Renal cortex interstitium (tissue), 11 donors: ENCODE measurements around the gene TUBGCP5. TPM values are rescaled to one million over a fixed set of nuclear protein-coding genes. Genes with fewer than 3 reads are reported as not detected.
"Not testable (repeated sequence)": the region's sequence is repeated elsewhere in the genome, so short reads cannot be mapped to it uniquely, and the experiment has no call there.

ENCODE experiments used
- DNase-seq, 11 donors: peaks; one replicate each; pipeline ENCODE4 v3.0.0-alpha.2; 2013; ENCODE audit warnings: low read depth in 9 of 11, low spot score in 4 of 11; ENCODE audit errors: extremely low read depth in 1 of 11
- polyA plus RNA-seq, 3 donors: library from polyadenylated mRNA; unstranded; fragments of 120-200 nt; gene quantifications; one replicate each; pipeline ENCODE4 v1.2.1, GENCODE V29; 2013; ENCODE audit not compliant: insufficient read length in 3 of 3

Gene TUBGCP5
- polyA plus RNA-seq, 3 donors = 21.5 to 35.6 (median 30.2) TPM

DNA sequence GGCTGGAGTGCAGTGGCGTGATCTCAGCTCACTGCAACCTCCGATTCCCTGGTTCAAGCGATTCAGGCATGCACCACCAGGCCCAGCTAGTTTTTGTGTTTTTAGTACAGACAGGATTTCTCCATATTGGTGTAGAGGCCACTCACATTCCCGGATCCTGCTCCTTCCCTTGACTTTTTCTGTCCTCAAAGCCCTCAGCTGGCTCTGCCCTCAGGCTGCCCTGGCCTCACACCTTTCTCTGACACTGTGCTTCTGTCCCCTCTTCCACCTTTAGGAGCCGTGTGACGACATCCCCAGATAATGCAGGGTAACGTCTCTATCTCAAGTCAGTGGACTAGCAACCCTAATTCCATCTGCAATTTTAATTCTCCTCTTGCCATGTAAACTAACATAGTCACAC, 50.6 kb downstream of the TUBGCP5 start:
- no peak for DNase-seq

DNA sequence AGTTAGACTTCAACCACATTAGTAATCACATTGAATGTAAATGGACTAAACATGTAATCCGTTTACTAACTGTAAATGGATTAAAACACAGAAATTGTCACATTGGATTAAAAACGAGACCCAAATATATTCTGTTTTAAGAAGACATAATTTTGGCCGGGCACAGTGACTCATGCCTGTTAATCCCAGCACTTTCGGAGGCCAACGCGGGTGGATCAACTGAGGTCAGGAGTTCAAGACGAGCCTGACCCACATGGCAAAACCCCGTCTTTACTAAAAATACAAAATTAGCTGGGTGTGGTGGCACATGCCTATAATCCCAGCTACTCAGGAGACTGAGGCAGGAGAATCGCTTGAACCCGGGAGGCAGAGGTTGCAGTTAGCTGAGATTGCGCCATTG, 57.4 kb downstream of the TUBGCP5 start:
- DNase-seq = not testable (repeated sequence)

DNA sequence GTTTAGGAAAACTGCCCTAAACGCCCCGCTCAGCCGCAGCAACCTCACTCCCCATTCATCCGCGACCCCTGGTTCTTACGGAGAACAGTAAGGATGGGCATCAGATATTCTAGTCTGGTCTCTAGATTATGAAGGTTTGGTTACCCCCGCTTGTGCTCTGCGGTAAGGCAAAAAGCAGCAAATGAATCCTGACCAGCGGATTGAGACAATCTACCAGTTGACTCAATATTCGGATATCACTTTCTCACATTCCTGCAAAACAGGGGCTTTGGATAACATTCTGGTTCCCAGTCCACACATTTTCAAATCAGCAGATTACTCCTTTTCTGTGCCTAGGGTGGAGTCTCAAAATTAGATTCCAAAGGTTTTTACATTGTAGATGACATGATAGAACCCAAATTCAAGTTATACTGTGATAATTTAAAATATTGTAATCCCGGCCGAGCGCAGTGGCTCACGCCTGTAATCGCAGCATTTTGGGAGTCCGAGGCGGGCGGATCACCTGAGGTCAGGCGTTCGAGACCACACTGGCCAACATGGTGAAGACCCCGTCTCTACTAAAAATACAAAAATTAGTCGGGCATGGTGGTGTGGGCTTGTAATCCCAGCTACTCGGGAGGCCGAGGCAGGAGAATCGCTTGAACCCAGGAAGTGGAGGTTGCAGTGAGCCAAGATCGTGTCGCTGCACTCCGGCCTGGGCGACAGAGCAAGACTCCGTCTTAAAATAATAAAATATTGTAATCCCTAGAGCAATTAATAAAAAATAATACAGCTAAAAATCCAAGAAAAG, 58.1 kb downstream of the TUBGCP5 start:
- DNase-seq = no peak

DNA sequence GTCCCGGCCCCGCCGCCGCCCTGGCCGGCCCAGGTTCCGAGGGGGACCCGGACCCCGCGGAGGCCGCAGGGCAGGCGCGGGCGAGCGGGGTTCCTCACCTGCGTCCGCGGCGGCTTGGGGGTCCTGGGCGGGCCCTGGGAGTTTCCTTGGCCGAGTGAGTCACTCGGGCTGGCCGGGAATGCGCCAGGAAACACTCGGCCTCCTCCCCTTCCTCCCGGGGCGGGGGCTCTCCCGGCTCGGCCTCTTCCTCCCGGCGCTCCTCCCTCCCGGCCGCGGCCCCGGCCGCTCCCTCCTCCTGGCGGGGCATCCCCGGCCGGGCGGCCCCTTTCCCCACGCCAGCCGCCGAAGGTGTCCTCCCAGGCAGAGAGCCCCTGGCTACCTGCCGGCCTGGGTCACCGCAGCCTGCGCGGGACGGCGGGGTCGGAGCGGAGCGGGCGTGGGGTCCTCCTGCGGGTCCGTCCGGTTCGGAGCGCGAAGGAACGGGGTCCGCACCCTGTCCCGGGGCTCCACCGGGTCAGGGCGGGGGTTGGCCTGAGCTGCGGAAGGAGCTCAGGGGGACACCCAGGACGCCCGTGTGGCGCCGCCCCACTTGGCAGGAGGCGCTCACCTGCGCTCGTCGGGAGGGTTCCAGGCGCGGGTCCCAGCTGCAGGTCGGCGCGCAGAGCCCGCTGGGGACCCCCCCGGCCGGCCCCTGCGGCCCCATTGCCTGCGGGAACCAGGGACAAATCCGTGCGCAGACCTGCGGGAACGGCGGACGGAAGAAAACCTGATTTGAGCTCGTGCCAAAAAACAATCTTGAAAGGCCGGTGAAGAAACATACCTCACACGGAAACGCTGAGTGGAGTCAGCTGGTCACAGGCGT, 58.9 kb downstream of the TUBGCP5 start, which contains the start of gene CYFIP1:
CYFIP1 (minus strand) TSS at position 180 of the 862 bp plus-strand sequence. CDS start 33,083 bp downstream, outside the sequence.
- DNase-seq = peak; percentile 50 to 86 (median 77)

DNA sequence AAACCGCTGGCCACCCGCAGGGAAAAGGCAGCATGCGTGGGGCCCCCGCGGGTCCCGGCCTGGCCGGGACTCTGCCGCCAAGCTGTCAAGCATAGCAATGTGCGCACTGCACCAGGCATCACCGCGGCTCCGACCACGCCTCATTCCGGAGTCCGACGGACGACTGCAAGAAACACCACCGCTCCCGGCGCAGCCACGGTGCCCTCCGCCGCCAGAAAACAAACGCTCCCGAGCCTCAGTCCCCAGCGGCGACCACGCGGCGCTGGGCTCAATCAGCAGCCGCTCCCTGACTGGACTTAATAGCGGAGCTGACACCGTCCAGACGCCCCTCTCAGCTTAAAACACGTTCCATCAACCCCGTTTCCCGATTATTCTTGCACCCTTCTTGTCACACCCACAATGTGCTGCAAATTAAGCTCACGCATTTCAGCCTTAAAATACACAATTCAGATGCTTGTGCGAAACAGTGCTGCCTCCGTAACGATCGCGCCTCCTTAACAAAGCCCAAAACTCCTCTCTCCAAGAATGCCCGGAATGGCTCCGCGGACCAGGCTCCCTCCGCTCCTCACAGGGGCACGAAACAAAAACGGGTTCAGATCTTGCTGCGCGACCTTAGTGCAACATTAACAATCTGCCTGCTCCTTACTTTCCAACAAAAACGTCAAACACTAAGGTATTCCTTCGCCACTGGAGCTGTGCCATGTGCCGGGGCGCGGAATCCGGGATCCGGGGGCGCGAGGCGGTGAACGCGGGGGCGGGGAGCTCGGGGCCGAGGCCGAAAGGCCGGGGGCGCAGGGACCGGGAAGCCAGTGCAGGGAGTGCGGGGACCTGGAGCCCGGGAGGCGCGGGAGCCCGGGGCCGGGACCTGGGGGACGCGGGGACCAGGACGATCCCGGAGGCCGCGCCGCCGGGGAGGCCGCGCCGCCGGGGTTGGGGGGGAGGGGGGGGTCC, 59.9 kb downstream of the TUBGCP5 start:
- peak in 6 of 11 donors; percentile 22 to 47 (median 40) for DNase-seq

DNA sequence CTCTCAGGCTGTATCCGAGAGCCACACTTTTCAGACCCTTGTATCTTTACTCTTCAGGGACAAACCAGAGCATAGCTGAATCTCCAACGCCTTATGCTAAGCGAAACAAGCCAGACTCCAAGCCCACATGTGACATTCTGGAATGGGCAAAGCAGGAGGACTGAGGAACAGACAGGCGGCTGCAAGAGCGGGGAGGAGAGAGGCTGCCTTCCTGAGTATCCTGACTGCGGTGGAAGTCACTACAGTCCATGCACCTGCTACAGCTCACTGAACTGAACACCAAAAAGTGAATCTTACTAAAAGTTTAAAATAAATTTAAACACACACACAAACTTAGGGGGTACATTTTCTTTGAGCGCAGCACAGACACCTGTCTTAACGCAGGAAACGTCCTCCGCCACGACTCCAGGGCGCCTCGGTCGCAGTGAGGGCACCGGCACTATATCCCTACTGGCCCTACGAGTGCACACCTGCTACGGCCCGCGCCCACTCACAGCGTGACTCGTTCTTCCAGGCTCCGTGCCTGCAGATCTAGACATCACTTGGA, 60.6 kb downstream of the TUBGCP5 start:
- DNase-seq = peak in 1 of 11 donors; percentile 10

DNA sequence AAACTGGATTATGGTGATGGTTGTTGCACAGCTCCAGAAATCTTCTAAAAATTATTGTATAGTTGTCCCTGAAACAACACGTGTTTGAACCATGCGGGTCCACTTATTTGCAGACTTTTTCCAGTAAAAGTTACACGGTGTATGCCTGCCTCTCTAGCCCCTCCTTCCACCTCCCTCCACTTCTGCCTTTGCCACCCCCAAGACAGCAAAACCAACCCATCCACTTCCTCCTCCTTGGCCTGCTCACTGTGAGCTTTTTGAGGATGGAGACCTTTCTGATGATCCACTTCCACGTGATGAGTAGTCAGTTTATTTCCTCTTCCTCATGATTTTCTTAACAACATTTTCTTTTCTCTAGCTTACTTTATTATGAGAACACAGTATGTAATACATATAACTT, 64.6 kb downstream of the TUBGCP5 start:
- DNase-seq = no peak

DNA sequence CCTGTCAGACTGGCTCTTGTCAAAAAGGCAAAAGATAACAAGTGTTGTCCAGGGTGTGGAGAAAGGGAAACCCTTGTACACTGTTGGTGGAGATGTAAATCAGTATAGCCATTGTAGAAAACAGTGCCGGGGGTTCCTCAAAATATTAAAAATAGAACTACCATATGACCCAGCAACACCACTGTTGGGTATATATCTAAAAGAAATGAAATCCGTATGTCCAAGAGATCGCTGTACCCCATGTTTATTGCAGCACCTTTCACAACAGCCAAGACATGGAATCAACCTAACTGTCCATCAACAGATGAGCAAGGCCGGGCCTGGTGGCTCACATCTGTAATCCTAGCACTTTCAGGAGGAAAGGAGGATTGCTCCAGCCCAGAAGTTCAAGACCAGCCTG, 65.4 kb downstream of the TUBGCP5 start:
- DNase-seq = no peak

DNA sequence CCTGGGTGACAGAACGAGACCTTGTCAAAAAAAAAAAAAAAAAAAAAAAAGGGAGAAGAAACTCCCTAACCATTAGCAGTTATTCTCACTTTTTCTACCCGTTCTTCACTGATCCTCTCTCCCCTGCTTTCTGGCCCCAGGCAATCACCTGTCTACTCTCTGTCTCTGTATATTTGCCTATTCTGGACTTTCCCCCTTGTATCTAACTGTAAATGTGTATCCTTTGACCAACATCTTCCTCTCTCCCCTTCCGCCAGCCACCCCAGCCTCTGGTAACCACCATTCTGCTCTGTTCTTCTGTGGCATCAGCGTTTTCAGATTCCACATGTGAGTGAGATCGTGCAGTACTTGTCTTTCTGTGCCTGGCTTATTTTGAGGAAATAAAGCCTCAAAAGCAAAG, 66.1 kb downstream of the TUBGCP5 start:
- DNase-seq = no peak

DNA sequence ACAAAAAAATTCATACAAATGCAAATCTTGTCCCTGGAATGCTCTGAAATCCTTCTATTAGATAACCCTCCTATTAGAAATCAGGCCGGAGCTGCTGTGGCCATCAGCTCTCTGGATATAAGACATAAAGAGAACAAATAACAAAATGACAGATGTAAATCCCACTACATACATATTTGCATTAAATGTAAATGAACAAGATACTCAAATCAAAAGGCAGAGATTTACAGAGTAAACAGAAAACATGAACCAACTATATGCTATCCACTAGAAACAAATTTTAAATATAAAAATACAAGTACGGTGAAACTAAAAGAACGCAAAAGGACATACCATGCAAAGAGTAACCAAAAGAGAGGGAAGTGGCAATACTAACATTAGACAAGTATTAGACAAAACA, 69.9 kb downstream of the TUBGCP5 start:
- DNase-seq = no peak

DNA sequence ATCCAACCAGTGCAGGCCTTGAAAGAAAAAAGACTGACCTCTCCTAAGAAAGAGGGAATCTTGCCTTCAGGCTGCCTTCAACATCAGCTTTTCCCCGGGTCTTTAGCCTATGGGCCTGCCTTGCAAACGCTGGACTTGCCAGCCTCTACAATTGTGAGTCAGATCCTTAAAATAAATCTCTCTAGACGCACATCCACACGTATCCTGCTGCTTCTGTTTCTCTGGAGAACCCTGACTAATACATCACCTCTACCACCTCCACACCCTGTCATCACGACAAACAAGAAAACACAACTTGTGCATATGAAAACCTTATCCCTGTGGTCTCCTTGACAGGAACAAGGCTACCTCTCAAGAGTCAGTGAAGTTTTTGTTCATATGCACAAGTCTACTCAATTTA, 71.0 kb downstream of the TUBGCP5 start:
- DNase-seq = no peak

DNA sequence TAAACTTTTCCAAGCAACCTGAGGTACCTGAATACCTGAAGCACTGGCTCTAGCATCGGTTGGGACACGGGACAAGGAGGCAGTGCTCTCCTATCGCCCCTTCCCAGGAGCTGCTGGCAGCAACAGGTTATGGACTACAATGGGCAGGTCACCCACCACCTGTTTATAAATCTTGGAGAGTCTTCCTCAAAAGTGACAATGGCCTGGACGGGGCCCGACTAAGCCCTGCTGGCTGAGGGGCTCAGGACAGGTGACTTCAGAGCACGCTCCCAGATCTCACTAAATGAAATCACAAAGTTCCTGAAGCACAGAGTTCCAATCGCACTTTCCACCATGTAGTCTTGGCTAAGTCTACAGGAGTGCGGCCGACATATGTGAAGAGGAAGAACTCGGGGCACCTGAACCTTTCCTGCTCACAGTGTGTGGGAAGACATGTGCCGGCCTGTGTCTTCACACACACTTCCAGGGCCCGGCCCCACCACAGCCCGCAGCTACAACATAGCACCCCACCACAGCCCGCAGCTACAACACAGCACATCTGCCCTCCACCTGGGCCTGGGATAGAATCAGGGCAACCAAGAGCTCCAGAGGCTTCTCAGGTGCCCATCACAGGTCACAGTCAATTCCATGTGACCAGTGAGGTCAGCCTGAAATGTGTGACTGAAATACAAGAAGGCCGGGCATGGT, 72.1 kb downstream of the TUBGCP5 start:
- no peak for DNase-seq

DNA sequence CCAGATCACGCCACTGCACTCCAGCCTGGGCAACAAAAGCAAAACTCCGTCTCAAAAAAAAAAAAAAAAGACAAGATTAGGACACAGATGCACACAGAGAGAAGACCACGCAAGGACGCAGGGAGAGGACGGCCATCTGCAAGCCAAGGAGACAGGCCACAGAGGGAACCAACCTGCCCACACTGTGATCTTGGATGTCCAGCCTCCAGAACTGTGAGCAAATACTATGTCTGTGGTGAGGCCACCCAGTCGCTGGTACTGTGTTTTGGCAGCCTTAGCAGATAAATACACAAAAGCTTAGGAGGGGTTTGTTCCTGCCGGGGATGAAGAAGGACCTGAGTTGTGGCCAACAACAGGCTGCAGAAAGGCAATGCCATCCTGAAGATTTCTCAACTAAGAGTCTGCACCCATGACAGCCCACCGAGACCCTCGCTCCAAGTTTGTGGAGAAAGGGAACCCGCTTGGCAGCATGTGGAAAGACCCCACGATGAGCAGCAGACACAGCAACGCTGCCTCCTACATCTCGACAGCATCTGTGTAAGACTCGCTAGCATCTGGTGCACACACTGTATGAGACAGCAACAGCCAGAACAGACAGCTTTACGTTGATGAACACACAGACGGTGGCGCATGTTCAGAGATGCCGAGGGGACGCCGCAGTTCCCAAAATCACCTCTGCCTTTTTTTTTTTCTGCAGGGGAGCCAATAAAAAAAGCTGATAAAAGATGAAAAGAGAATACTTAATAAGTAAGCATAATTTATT, 72.9 kb downstream of the TUBGCP5 start:
- no peak for DNase-seq

DNA sequence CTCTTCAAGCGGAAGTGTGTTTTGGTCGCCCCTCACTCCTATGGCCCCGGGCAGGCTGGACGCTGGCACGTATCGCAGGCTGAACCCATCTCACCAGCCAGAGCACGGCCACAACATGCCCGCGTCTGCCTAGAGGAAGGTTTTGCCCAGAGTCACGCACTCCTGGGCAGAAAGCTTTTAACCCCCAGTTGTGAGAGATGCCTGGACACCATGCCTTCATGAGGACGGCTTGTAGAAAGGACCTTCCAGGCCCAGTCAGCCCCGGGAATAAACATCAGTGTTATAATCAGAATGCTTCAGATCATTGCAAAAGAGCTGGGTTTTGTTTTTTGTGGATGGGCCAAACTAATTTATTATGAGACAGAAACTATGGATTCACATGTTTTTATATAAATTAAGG, 75.7 kb downstream of the TUBGCP5 start:
- no peak for DNase-seq

DNA sequence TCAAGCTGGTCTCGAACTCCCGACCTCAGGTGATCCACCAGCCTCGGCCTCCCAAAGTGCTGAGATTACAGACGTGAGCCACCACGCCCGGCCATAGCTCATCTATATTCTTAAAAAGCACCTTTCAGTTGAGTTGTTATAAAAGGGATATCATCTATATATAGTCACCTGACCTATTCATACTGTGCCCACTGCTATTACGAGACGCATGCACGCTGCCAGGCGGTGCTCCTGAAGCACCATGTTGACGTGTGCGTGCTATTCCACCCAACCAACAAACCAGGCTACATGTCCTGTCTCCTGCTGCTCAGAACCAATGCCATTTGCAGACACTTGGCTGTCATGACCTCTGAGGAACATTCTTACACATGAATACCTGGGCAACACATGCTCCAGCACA, 76.8 kb downstream of the TUBGCP5 start:
- no peak for DNase-seq

DNA sequence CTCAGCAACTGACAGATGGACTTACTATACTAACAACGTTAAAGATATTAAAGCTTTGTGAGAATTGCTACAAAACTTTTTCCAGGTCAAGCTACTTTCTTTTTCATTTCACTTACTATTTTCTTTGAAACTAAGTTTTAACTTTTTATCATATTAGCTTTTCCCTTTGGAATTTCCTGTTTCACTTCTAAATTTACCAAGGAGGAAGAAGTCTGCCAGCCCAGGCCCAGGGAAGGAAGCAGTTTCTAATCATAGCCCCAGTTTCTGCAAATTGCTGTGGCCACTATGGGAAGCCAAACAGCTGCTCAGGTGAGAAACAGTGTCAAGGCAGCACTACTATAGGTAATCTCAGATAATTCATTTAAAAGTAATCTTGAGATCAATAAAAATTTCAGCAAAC, 77.6 kb downstream of the TUBGCP5 start:
- DNase-seq = no peak

DNA sequence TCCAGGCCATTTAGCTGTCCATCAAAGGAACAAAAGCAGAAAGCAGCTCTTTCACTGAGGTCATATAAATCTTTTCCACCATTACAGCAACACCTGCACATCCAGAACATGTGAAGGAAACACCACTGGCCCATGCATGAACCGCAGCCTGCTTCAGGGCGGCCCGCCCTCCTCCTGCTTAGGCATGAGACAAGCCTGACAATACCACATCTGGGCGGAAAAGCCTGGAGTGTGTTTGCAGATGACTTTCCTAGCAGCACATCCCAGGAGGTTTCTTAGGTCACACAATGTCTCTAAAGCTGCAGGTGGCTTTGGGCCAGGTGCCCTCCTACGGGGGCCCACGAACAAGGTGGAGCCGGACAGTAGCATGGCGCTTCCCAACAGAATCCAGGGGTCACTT, 78.8 kb downstream of the TUBGCP5 start:
- no peak for DNase-seq

DNA sequence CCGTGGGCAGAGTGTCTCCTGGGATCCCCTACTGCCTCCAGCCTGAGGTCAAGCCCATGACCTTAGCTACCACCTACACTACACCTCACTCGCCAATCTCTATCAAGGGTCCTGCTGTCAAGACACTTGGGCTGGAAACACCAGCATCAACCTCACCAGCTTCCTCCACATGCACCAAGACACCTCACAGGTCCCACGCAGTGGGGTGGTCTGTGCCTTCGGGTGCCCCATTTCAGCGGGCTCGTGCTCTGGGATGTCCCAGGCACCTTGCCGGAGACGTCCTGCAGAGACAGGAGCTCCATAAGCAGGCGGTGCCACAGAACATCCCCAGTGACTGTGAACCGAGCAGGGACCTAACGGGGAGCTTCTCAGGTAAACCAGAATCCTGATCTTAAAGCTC, 79.2 kb downstream of the TUBGCP5 start:
- no peak for DNase-seq
